ENCODE results near the gene MBNL2.

DNA sequence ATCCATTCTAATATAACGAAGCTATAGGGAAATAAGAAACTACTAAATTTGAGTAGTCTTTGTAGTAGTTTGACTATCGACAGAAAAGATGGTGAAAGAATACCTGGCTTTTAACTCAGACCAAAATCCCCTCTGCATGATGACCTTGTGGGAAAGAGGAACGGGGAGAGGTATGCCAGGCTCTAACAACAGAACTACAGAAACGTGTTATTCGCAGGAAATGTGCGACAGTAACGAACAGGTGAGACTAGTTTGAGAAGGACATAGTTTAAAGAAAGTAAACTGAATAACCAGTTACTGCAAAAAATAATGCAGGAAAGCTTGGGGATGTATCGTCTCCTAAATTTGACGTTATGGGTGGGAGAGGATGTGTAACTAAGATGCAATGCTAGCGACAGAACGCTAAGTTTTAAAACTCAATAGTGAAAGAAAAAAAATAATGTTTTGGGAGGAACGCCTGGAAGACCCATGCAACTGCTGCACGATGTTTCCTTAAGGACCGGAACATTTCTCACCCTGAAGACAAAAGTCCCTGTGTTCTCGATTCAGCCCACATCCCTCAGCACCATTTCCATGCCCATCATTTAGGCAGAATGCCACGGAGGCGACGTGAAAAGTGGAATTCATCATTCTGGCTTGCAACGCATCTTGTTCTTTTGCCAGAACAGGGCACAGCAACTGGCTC is 210.2 kb downstream of the MBNL2 start:
- TF ChIP-seq, protein P1, sequence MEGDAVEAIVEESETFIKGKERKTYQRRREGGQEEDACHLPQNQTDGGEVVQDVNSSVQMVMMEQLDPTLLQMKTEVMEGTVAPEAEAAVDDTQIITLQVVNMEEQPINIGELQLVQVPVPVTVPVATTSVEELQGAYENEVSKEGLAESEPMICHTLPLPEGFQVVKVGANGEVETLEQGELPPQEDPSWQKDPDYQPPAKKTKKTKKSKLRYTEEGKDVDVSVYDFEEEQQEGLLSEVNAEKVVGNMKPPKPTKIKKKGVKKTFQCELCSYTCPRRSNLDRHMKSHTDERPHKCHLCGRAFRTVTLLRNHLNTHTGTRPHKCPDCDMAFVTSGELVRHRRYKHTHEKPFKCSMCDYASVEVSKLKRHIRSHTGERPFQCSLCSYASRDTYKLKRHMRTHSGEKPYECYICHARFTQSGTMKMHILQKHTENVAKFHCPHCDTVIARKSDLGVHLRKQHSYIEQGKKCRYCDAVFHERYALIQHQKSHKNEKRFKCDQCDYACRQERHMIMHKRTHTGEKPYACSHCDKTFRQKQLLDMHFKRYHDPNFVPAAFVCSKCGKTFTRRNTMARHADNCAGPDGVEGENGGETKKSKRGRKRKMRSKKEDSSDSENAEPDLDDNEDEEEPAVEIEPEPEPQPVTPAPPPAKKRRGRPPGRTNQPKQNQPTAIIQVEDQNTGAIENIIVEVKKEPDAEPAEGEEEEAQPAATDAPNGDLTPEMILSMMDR (IDR thresholded peaks at IDR 0.05; ENCODE audit: insufficient read depth, low read length) = no peak
- TF ChIP-seq, protein P2, sequence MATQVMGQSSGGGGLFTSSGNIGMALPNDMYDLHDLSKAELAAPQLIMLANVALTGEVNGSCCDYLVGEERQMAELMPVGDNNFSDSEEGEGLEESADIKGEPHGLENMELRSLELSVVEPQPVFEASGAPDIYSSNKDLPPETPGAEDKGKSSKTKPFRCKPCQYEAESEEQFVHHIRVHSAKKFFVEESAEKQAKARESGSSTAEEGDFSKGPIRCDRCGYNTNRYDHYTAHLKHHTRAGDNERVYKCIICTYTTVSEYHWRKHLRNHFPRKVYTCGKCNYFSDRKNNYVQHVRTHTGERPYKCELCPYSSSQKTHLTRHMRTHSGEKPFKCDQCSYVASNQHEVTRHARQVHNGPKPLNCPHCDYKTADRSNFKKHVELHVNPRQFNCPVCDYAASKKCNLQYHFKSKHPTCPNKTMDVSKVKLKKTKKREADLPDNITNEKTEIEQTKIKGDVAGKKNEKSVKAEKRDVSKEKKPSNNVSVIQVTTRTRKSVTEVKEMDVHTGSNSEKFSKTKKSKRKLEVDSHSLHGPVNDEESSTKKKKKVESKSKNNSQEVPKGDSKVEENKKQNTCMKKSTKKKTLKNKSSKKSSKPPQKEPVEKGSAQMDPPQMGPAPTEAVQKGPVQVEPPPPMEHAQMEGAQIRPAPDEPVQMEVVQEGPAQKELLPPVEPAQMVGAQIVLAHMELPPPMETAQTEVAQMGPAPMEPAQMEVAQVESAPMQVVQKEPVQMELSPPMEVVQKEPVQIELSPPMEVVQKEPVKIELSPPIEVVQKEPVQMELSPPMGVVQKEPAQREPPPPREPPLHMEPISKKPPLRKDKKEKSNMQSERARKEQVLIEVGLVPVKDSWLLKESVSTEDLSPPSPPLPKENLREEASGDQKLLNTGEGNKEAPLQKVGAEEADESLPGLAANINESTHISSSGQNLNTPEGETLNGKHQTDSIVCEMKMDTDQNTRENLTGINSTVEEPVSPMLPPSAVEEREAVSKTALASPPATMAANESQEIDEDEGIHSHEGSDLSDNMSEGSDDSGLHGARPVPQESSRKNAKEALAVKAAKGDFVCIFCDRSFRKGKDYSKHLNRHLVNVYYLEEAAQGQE (IDR thresholded peaks at IDR 0.05; ENCODE audit: insufficient replicate concordance, low read depth) = no peak
- no peak; the same call in 1 of the 2 replicates for TF ChIP-seq POLR2AphosphoS5 (IDR thresholded peaks at IDR 0.05; ENCODE audit: low read depth)
- no peak for TF ChIP-seq GABPA (IDR thresholded peaks at IDR 0.05; ENCODE audit: low read depth)
- TF ChIP-seq SPI1 (IDR thresholded peaks at IDR 0.05; ENCODE audit: borderline replicate concordance, low read depth) = no peak

All from HL-60 (cell line).